SK-N-SH treated with all-trans-retinoic acid at 6 μM for 48 hours (cell line): ENCODE results near the gene ZFYVE21.

Experiments
- ESRRG ChIP-seq: fragments of 250-450 bp; sonication (Bioruptor Pico); IDR thresholded peaks from 2 replicates; pipeline ENCODE4 v1.6.1; 2021; ENCODE audit warnings: mild to moderate bottlenecking
- OSR1 ChIP-seq: fragments of 250-450 bp; sonication (Bioruptor Pico); IDR thresholded peaks from 2 replicates; pipeline ENCODE4 v1.8.0; 2022; ENCODE audit warnings: moderate library complexity, mild to moderate bottlenecking, inconsistent platforms
- RARB ChIP-seq: fragments of 250-450 bp; sonication (Bioruptor Pico); IDR thresholded peaks from 2 replicates; pipeline ENCODE4 v1.8.0; 2021; ENCODE audit warnings: mild to moderate bottlenecking, moderate library complexity
- ZC3H10 ChIP-seq: fragments of 250-450 bp; sonication (Bioruptor Pico); IDR thresholded peaks from 2 replicates; pipeline ENCODE4 v1.5.1; 2021; ENCODE audit warnings: mild to moderate bottlenecking, moderate library complexity
- ZFP3 ChIP-seq: fragments of 250-450 bp; sonication (Bioruptor Pico); IDR thresholded peaks from 2 replicates; pipeline ENCODE4 v1.5.0; 2020; ENCODE audit warnings: mild to moderate bottlenecking, moderate library complexity
- ZNF565 ChIP-seq: fragments of 450-650 bp; formaldehyde crosslinking; conservative IDR thresholded peaks from 2 replicates; pipeline ENCODE4 v1.5.0; 2020; ENCODE audit warnings: low read depth, mild to moderate bottlenecking, moderate library complexity
- ZNF70 ChIP-seq: fragments of 450-650 bp; formaldehyde crosslinking; IDR thresholded peaks from 2 replicates; pipeline ENCODE4 v1.5.0; 2020; ENCODE audit warnings: mild to moderate bottlenecking, moderate library complexity
- TF ChIP-seq, protein P1 (sequence below): fragments of 250-450 bp; sonication (Bioruptor Pico); IDR thresholded peaks from 2 replicates; pipeline ENCODE4 v1.5.0; 2020; ENCODE audit warnings: mild to moderate bottlenecking, moderate library complexity
- TF ChIP-seq, protein P2 (sequence below): fragments of 250-450 bp; sonication (Bioruptor Pico); IDR thresholded peaks from 2 replicates; pipeline ENCODE4 v1.5.1; 2021; ENCODE audit warnings: mild to moderate bottlenecking, moderate library complexity
- TF ChIP-seq, protein P3 (sequence below): fragments of 250-450 bp; sonication (Bioruptor Pico); IDR thresholded peaks from 2 replicates; pipeline ENCODE4 v1.8.0; 2020; ENCODE audit warnings: mild to moderate bottlenecking, moderate library complexity, borderline replicate concordance

DNA sequence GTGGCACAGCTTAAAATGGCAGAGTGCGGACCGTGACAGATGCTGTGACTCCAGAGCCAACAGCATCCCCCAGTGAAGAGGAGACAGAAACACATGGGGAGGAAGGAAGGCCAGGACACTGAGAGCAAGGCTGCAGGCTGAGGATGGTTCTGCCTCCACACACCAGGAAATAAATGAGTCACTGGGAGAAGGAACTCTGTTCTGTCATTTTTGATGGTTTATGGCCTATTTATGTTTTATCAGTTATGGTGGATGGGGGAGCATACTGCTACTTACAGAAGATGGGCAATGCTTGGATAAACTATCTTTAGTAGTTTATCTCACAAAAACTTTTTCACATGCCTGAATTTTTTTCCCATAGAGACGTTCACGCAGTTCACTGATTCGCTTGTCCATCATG is 33.8 kb downstream of the ZFYVE21 start:
- TF ChIP-seq ZC3H10 (CRISPR knock-in tag) = no peak
- TF ChIP-seq, protein P1, sequence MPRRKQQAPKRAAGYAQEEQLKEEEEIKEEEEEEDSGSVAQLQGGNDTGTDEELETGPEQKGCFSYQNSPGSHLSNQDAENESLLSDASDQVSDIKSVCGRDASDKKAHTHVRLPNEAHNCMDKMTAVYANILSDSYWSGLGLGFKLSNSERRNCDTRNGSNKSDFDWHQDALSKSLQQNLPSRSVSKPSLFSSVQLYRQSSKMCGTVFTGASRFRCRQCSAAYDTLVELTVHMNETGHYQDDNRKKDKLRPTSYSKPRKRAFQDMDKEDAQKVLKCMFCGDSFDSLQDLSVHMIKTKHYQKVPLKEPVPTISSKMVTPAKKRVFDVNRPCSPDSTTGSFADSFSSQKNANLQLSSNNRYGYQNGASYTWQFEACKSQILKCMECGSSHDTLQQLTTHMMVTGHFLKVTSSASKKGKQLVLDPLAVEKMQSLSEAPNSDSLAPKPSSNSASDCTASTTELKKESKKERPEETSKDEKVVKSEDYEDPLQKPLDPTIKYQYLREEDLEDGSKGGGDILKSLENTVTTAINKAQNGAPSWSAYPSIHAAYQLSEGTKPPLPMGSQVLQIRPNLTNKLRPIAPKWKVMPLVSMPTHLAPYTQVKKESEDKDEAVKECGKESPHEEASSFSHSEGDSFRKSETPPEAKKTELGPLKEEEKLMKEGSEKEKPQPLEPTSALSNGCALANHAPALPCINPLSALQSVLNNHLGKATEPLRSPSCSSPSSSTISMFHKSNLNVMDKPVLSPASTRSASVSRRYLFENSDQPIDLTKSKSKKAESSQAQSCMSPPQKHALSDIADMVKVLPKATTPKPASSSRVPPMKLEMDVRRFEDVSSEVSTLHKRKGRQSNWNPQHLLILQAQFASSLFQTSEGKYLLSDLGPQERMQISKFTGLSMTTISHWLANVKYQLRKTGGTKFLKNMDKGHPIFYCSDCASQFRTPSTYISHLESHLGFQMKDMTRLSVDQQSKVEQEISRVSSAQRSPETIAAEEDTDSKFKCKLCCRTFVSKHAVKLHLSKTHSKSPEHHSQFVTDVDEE (CRISPR knock-in tag) = no peak
- TF ChIP-seq ZNF565 = no peak
- no peak for TF ChIP-seq ZNF70 (CRISPR knock-in tag)
- no peak for TF ChIP-seq RARB
- TF ChIP-seq OSR1 (CRISPR knock-in tag) = no peak
- TF ChIP-seq ZFP3 = no peak
- TF ChIP-seq, protein P2, sequence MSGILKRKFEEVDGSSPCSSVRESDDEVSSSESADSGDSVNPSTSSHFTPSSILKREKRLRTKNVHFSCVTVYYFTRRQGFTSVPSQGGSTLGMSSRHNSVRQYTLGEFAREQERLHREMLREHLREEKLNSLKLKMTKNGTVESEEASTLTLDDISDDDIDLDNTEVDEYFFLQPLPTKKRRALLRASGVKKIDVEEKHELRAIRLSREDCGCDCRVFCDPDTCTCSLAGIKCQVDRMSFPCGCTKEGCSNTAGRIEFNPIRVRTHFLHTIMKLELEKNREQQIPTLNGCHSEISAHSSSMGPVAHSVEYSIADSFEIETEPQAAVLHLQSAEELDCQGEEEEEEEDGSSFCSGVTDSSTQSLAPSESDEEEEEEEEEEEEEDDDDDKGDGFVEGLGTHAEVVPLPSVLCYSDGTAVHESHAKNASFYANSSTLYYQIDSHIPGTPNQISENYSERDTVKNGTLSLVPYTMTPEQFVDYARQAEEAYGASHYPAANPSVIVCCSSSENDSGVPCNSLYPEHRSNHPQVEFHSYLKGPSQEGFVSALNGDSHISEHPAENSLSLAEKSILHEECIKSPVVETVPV (CRISPR knock-in tag) = no peak
- TF ChIP-seq, protein P3, sequence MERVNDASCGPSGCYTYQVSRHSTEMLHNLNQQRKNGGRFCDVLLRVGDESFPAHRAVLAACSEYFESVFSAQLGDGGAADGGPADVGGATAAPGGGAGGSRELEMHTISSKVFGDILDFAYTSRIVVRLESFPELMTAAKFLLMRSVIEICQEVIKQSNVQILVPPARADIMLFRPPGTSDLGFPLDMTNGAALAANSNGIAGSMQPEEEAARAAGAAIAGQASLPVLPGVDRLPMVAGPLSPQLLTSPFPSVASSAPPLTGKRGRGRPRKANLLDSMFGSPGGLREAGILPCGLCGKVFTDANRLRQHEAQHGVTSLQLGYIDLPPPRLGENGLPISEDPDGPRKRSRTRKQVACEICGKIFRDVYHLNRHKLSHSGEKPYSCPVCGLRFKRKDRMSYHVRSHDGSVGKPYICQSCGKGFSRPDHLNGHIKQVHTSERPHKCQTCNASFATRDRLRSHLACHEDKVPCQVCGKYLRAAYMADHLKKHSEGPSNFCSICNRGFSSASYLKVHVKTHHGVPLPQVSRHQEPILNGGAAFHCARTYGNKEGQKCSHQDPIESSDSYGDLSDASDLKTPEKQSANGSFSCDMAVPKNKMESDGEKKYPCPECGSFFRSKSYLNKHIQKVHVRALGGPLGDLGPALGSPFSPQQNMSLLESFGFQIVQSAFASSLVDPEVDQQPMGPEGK = no peak
- no peak for TF ChIP-seq ESRRG
